Right lobe of liver (tissue), 4 donors: ENCODE measurements around the gene OPN1MW.

Source experiments
- CTCF ChIP-seq, 4 donors: fragments of 200-600 bp in 3 of 4; fragments of 450-650 bp in 1 of 4; IDR thresholded peaks; one replicate each; pipeline versions ENCODE4 v1.5.1 to v1.8.0; 2016 to 2022; ENCODE audit warnings: antibody characterized with exemption in 4 of 4, mild to moderate bottlenecking in 2 of 4
- POLR2A ChIP-seq: fragments of 450-650 bp; IDR thresholded peaks from one replicate; pipeline ENCODE4 v1.6.1; 2017; ENCODE audit warnings: antibody characterized with exemption, mild to moderate bottlenecking
- donor health status: DM: no; HTN: no; CAD: no.
- donor health status: DM: no; HTN: no; CAD: no.
- donor health status: DM: no; HTN: yes; CAD: no.

GRCh38 chrX:154138857-154139256 lies 43.5 kb upstream of the OPN1MW start:
- TF ChIP-seq POLR2A (no peak), CTCF (IDR thresholded peaks at IDR 0.05) (no peak)
